ENCODE measurements around the gene C16orf74. TPM values are rescaled to one million over a fixed set of nuclear protein-coding genes. Genes with fewer than 3 reads are reported as not detected.

Gene C16orf74
- total and polyA plus RNA-seq, 10 donors, result 12.1 to 107 (median 19.3) TPM

DNA sequence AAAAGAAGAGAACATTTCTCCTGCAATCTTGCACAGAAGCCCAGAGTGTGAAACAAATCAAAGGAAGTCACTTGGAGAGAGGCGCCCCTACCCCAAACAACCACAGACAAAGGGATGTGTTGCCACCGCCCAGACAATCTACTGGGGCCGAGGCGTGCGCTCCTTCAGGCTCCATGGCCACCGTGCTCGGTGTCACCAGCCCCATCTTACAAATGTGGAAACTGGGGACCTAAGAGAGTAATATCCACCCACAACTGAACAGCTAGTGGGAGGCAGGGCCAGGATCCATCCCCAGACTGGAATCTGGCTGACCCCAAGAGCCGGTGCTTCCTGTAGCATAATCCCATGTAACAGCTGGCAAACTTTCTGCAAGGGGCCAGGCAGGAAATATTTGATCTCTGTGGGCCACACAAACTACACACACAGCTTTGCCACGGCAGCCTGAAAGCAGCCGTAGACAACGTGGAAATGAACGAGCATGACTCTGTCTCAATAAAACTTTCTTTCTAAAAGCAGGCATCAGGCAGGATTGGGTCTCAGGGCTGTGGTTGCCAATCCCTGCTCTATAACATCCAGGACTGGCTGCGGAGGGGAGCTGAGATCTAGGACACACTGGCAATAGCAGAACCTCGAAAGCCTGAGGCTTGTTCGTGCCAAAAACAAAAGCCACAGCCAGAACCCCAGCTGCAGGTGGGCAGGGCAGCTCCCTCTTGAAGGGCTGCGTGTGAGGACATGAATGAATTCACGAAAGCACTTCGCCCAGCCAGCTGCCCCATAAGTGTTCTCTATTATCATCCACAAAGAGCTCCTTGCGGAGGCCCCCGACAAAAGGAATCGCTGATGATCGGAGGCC is 35.5 kb downstream of the C16orf74 start:
- TF ChIP-seq POLR2A (IDR thresholded peaks at IDR 0.05), result no peak
- peak in 1 of 3 donors; percentile 22 for TF ChIP-seq POLR2AphosphoS5 (IDR thresholded peaks at IDR 0.05)
- TF ChIP-seq, protein P1, sequence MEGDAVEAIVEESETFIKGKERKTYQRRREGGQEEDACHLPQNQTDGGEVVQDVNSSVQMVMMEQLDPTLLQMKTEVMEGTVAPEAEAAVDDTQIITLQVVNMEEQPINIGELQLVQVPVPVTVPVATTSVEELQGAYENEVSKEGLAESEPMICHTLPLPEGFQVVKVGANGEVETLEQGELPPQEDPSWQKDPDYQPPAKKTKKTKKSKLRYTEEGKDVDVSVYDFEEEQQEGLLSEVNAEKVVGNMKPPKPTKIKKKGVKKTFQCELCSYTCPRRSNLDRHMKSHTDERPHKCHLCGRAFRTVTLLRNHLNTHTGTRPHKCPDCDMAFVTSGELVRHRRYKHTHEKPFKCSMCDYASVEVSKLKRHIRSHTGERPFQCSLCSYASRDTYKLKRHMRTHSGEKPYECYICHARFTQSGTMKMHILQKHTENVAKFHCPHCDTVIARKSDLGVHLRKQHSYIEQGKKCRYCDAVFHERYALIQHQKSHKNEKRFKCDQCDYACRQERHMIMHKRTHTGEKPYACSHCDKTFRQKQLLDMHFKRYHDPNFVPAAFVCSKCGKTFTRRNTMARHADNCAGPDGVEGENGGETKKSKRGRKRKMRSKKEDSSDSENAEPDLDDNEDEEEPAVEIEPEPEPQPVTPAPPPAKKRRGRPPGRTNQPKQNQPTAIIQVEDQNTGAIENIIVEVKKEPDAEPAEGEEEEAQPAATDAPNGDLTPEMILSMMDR (IDR thresholded peaks at IDR 0.05 in 8 of 11, conservative IDR thresholded peaks at IDR 0.05 in 3 of 11), result no peak
- peaks cover 0 to 43% (median 26%) of the 10 kb centered on the region in 6 donors for H3K4me1 ChIP-seq
- H3K9me3 ChIP-seq, result peaks cover 0 to 15% (median 11%) of the 10 kb centered on the region in 8 donors
- WGBS, 5 donors, result 35 to 64% (median 40%) methylated on average over 19 to 22 of the region's 22 CpGs
- intact Hi-C loops (cut with DNase I; ENCODE audit: low total_unique reads), result no loop called here
- peaks cover 0 to 13% (median 0%) of the 10 kb centered on the region in 7 donors for H3K27me3 ChIP-seq (replicated peaks in 1 of 7)
- H3K36me3 ChIP-seq, result peaks cover 0 to 20% (median 0%) of the 10 kb centered on the region in 6 donors
- DNase-seq, result no peak
- no peak overlapping the region for H3K4me3 ChIP-seq
- H3K27ac ChIP-seq, result peak overlapping the region in 4 of 8 donors; percentile 4 to 27 (median 7)

DNA sequence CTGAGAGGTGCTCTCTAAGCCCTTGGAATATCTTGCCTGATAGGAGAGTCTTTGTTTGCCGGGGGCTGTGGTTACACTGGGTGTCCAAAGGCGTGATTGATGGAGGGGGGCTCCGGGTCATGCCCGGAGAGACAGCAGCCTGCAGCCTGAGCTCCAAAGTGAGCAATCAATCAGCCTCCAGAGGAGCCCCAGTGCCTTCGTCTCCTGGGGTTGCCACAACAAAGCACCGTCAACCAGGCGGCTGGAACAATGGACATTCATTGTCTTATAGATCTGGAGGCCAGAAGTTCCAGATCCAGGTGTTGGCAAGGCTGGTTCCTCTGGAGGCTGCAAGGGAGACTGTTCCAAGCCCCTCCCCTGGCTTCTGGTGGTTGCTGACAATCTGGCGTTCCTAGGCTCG is 38.1 kb downstream of the C16orf74 start:
- WGBS, 5 donors, result 71 to 76% (median 74%) methylated on average over 9 of the region's 9 CpGs
- H3K36me3 ChIP-seq, result peaks cover 0 to 41% (median 0%) of the 10 kb centered on the region in 6 donors
- TF ChIP-seq POLR2AphosphoS5 (IDR thresholded peaks at IDR 0.05) (no peak), POLR2A (IDR thresholded peaks at IDR 0.05) (no peak)
- TF ChIP-seq, protein P1 (IDR thresholded peaks at IDR 0.05 in 8 of 11, conservative IDR thresholded peaks at IDR 0.05 in 3 of 11), result no peak
- intact Hi-C loops (cut with DNase I; ENCODE audit: low total_unique reads), result no loop called here
- peaks cover 0 to 27% (median 17%) of the 10 kb centered on the region in 6 donors for H3K4me1 ChIP-seq
- no peak overlapping the region for H3K4me3 ChIP-seq
- peaks cover 0 to 15% (median 11%) of the 10 kb centered on the region in 8 donors for H3K9me3 ChIP-seq
- peaks cover 0 to 13% (median 0%) of the 10 kb centered on the region in 7 donors for H3K27me3 ChIP-seq (replicated peaks in 1 of 7)
- H3K27ac ChIP-seq, result no peak overlapping the region
- no peak for DNase-seq

DNA sequence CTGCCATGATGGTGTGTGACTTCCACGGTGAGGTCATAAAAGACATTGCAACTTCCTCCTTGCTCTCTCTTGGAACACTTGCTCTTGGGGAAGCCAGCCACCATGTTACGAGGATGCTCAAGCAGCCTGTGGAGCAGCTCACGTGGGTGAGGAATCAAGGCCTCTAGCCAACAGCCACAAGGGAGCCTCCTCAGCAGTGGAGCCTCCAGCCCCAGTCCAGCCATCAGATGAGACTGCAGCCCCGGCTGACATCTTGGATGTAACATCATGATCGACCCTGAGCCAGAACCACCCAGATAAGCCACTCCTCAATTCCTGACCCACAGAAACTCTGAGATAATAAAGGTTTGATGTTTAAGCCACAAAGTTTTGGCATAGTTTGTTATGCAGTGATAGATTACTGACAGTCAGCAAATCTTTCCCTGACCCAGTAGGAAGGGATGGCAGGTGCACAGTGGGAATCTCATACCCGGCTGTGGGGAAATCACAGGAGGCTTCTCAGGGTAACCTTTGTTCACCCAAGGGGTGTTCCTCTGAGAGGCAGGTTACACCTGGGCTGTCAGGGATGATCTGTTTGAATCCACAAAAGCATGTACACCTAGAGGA is 38.8 kb downstream of the C16orf74 start:
- H3K27ac ChIP-seq, result no peak overlapping the region
- DNase-seq, result no peak
- intact Hi-C loops (cut with DNase I; ENCODE audit: low total_unique reads), result no loop called here
- peaks cover 0 to 15% (median 11%) of the 10 kb centered on the region in 8 donors for H3K9me3 ChIP-seq
- H3K4me3 ChIP-seq, result no peak overlapping the region
- peaks cover 0 to 6% (median 0%) of the 10 kb centered on the region in 7 donors for H3K27me3 ChIP-seq (replicated peaks in 1 of 7)
- 88 to 95% (median 92%) methylated on average over 6 of the region's 6 CpGs for WGBS, 5 donors
- TF ChIP-seq POLR2A (IDR thresholded peaks at IDR 0.05), result no peak
- no peak for TF ChIP-seq POLR2AphosphoS5 (IDR thresholded peaks at IDR 0.05)
- TF ChIP-seq, protein P1 (IDR thresholded peaks at IDR 0.05 in 8 of 11, conservative IDR thresholded peaks at IDR 0.05 in 3 of 11), result no peak
- peaks cover 0 to 46% (median 0%) of the 10 kb centered on the region in 6 donors for H3K36me3 ChIP-seq
- peaks cover 0 to 20% (median 10%) of the 10 kb centered on the region in 6 donors for H3K4me1 ChIP-seq

GRCh38 chr16:85710732-85711131 is 40.2 kb downstream of the C16orf74 start:
- WGBS, 5 donors, result 92 to 94% (median 92%) methylated on average over 9 of the region's 9 CpGs
- Histone ChIP-seq H3K36me3 (peaks cover 0 to 46% (median 0%) of the 10 kb centered on the region in 6 donors), H3K9me3 (peaks cover 0 to 15% (median 11%) of the 10 kb centered on the region in 8 donors), H3K27me3 (replicated peaks in 1 of 7) (no peaks in the 10 kb centered on the region), H3K4me3 (no peak overlapping the region), H3K27ac (no peak overlapping the region), H3K4me1 (peaks cover 0 to 7% (median 3%) of the 10 kb centered on the region in 6 donors)
- no peak for DNase-seq
- intact Hi-C loops (cut with DNase I; ENCODE audit: low total_unique reads), result no loop called here
- TF ChIP-seq, protein P1 (IDR thresholded peaks at IDR 0.05 in 8 of 11, conservative IDR thresholded peaks at IDR 0.05 in 3 of 11), result no peak
- TF ChIP-seq POLR2A (IDR thresholded peaks at IDR 0.05), result no peak
